ENCODE results near the gene LRRC2. TPM values are rescaled to one million over a fixed set of nuclear protein-coding genes. Genes with fewer than 3 reads are reported as not detected.
A peak's percentile ranks its signal among the peaks of the same experiment; 100 is the strongest.

LRRC2 gene, protein sequence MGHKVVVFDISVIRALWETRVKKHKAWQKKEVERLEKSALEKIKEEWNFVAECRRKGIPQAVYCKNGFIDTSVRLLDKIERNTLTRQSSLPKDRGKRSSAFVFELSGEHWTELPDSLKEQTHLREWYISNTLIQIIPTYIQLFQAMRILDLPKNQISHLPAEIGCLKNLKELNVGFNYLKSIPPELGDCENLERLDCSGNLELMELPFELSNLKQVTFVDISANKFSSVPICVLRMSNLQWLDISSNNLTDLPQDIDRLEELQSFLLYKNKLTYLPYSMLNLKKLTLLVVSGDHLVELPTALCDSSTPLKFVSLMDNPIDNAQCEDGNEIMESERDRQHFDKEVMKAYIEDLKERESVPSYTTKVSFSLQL
- 0.31 TPM in 2 replicates for total RNA-seq (ENCODE audit: low replicate concordance)
- long read RNA-seq, partial matches to known transcripts = 0 of 2 reads
- long read RNA-seq, other reads (novel, unspliced or antisense) = 1 of 2 reads

DNA sequence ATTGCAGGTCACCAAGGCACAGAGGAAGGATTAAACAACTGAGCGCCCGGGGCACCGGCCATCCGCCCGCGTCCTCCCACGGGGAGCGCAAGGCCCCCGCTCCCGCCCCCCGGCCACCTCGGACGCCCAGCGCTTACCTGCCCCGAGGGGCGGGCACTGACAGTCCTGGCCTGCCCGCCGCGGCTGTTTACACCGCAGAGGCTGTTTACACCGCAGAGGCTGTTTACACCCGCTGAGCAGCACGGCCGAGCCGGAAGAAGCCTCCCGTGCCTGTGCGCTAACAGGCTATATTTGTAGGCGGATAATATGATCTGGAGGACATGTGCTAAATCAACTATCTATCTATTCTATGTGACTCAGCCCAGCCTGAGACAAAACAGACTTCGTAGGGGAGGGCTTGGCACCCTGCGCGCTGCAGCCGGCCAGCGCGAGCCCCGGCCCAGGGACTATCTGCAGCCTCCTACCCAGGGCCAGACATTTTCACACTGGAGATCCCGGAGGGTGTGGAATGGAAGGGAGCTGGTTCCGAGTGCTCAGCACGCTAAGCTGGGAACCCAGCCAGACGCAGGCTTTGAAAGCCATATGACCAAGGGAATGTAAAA is at the start of gene LRRC2:
LRRC2 (minus strand) TSS at position 263 of the 602 bp plus-strand sequence. CDS start 14,711 bp downstream, outside the sequence.
- H3K9me3 Mint-ChIP-seq = peaks cover 4% of the 10 kb centered on the region
- TF ChIP-seq, protein P1, sequence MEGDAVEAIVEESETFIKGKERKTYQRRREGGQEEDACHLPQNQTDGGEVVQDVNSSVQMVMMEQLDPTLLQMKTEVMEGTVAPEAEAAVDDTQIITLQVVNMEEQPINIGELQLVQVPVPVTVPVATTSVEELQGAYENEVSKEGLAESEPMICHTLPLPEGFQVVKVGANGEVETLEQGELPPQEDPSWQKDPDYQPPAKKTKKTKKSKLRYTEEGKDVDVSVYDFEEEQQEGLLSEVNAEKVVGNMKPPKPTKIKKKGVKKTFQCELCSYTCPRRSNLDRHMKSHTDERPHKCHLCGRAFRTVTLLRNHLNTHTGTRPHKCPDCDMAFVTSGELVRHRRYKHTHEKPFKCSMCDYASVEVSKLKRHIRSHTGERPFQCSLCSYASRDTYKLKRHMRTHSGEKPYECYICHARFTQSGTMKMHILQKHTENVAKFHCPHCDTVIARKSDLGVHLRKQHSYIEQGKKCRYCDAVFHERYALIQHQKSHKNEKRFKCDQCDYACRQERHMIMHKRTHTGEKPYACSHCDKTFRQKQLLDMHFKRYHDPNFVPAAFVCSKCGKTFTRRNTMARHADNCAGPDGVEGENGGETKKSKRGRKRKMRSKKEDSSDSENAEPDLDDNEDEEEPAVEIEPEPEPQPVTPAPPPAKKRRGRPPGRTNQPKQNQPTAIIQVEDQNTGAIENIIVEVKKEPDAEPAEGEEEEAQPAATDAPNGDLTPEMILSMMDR (conservative IDR thresholded peaks at IDR 0.05) = no peak
- DNase-seq (ENCODE audit: extremely low spot score, unreplicated experiment) = no peak
- H3K36me3 Mint-ChIP-seq = no peaks in the 10 kb centered on the region
- H3K27me3 Mint-ChIP-seq = peaks cover 63% of the 10 kb centered on the region
- peak within 1 kb of the TSS; percentile 58 for H3K27ac Mint-ChIP-seq
- H3K4me3 Mint-ChIP-seq = peak within 1 kb of the TSS; percentile 83
- H3K4me1 Mint-ChIP-seq (ENCODE audit: unreplicated experiment) = peaks cover 12% of the 10 kb centered on the region

DNA sequence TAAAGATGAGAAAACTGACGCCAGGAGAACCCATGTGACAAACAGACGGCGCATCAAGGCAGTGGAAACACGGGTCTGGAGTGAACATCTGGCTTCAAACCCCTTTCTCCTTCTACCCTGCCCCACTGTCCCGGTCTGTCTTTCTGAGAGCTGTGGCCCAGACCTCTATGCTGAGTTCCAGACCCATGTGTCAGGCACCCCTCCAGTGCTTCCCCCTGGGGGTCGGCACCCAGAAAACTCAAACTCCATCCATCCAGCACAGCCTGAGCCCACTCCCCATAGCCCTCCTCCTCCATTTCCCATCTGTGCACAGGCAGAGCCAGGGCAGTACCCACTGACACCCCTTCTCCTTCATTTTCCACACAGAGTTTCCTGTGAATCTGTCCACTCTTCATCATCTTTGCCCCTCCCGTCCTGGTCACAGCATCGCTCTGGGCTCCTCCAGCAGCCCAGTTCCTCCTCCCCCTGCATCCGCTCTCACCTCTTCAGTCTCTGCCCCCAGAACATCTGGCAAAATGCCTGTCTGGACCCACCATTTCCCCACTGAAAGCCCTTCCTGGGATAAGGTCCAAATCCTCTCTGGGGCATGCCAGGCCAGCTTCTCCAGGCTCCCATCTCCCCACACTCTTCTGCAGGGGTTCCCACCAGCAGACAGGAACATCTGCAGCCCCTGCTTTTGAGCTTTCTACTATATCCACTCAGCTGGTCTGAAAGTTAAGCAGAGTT is 49.1 kb upstream of the LRRC2 start:
- no peaks in the 10 kb centered on the region for H3K9me3 Mint-ChIP-seq
- TF ChIP-seq, protein P1 (conservative IDR thresholded peaks at IDR 0.05) = no peak
- peaks cover 18% of the 10 kb centered on the region for H3K4me1 Mint-ChIP-seq (ENCODE audit: unreplicated experiment)
- DNase-seq (ENCODE audit: extremely low spot score, unreplicated experiment) = no peak
- peaks cover 18% of the 10 kb centered on the region for H3K27me3 Mint-ChIP-seq
- no peak overlapping the region for H3K4me3 Mint-ChIP-seq
- H3K36me3 Mint-ChIP-seq = no peaks in the 10 kb centered on the region
- no peak overlapping the region for H3K27ac Mint-ChIP-seq

DNA sequence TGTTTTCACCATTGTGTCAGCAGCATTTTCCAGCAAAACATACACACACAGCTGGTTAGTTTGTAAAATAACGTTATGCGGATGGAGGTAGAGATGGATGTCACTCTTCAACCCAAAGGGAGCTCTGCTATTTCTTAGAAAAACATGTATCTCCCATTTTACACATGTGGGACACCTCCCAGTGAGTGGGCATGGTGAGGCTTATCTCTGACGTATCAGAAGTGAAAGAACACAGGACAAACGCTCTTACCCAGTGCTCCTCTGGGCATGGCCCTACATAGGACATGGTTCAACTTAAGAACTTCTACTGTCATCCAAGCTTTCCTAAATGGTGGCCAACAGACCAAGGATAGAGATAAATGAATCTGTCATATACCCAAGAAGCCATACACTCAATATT is 48.3 kb upstream of the LRRC2 start:
- no peak for DNase-seq (ENCODE audit: extremely low spot score, unreplicated experiment)
- Mint-ChIP-seq H3K4me3 (no peak overlapping the region), H3K36me3 (no peaks in the 10 kb centered on the region), H3K4me1 (ENCODE audit: unreplicated experiment) (peaks cover 14% of the 10 kb centered on the region), H3K27ac (no peak overlapping the region), H3K27me3 (peaks cover 18% of the 10 kb centered on the region), H3K9me3 (no peaks in the 10 kb centered on the region)
- TF ChIP-seq, protein P1 (conservative IDR thresholded peaks at IDR 0.05) = no peak

DNA sequence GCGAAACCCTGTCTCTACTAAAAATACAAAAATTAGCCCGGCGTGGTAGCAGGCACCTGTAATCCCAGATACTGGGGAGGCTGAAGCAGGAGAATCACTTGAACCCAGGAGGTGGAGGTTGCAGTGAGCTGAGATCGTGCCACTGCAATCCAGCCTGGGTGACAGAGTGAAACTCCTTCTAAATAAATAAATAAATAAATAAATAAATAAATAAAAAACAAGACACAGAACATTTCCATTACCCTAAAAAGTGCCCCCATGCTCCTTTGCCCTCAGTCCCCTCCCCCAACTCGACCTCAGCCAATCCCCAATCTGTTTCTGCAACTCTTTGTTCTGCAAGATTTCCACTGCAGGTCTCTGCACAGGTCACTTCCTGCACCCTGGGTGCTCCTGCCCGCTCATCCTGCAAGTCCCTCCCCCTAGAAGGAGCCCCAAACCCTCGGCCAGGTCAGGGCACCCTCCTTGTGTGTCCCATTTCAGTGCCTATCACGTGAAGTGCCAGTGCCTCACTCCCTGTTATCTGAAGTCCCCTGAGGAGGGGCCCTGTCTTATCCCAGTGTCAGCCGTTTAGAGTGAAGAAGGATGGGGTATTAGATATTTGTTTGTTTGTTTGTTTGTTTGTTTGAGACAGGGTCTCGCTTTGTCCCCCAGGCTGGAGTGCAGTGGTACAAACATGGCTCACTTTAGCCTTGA is 47.4 kb upstream of the LRRC2 start:
- TF ChIP-seq, protein P1 (conservative IDR thresholded peaks at IDR 0.05) = no peak
- Mint-ChIP-seq H3K36me3 (no peaks in the 10 kb centered on the region), H3K27me3 (peaks cover 13% of the 10 kb centered on the region), H3K27ac (no peak overlapping the region), H3K9me3 (no peaks in the 10 kb centered on the region), H3K4me1 (ENCODE audit: unreplicated experiment) (peaks cover 9% of the 10 kb centered on the region), H3K4me3 (no peak overlapping the region)
- no peak for DNase-seq (ENCODE audit: extremely low spot score, unreplicated experiment)

DNA sequence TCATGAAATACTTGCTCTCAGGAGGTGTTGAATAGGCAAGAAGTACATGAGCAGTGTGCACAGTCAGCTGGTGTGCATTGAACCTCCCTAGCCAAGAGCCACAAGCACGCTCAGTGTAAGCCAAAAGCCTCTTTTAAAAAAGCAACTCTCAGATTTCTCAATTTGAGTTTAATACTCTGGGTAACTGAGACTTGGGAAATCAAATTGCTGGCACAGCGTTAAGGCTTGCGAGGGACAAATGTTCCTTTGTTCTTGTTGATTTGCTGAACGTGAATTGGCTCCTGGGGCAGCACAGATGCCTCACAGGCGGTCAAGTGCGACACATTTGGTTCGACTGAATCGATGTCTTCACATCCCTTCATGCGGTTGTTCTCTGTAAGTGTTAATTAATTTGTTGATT is 46.2 kb upstream of the LRRC2 start, which contains the start of gene FAM240A:
FAM240A (plus strand) TSS at position 202 of the 400 bp plus-strand sequence; CDS start at position 361, 159 bp downstream.
- DNase-seq (ENCODE audit: extremely low spot score, unreplicated experiment) = no peak
- TF ChIP-seq, protein P1 (conservative IDR thresholded peaks at IDR 0.05) = no peak
- peaks cover 13% of the 10 kb centered on the region for H3K27me3 Mint-ChIP-seq
- no peaks in the 10 kb centered on the region for H3K36me3 Mint-ChIP-seq
- no peaks in the 10 kb centered on the region for H3K9me3 Mint-ChIP-seq
- H3K4me3 Mint-ChIP-seq = no peak within 1 kb of the TSS
- H3K27ac Mint-ChIP-seq = no peak within 1 kb of the TSS
- peaks cover 9% of the 10 kb centered on the region for H3K4me1 Mint-ChIP-seq (ENCODE audit: unreplicated experiment)
